ENCODE measurements around the gene AGER. TPM values are rescaled to one million over a fixed set of nuclear protein-coding genes. Genes with fewer than 3 reads are reported as not detected.

The AGER gene
- total and polyA plus RNA-seq, 9 of the 15 experiments (the other 6 are each of a cell fraction or from before 2014, with no cell fraction given) = 1.2 to 11.5 (median 4.1) TPM

DNA sequence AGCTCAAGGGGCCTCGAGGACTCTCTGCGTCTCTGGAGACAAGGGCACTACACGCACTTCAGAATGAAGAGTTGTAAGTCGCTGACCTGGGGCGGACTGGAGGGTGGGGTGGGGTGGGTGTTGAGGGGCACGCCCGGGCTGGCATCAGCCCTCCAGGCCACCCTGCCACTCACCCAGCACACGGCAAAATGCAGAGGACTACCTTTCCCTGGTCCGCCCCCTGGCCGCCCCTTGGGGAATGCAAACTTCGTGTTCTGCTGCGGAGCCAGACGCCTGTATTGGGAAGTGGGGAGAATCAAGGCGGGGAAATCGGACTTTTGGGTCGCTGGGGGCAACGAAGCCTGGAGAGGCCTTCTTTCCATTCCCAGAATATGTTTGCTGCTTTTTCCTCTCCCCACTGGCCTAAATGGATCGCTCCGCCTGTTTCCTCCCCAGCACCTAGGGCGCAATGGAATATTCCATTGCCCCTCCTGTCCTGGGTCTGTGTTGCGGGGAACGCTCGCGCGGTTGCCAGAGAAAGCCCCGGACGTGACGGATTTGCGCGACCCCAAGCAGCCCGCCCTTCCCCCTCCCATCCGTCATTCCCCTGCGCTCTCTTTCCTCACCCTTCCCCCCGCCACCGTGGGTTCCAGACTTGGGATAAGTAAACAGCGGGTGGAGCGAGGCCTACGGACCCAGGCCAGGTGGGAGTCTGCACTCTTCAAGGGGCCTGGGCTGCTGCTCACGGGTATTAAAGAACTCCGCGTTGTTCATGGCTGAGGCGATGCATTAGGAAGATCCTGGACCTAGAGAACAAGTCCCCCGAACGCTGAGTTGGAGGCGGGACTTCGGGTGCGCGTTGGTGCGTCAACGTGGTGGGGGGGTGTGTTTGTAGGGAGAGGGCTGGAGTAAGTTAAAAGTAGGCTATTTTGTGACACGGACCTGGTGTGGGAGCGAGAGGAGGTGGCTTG, 30.2 kb downstream of the AGER start, which contains the start of gene PPT2 (continued):
- TF ChIP-seq NR4A1 (CRISPR knock-in tag; IDR thresholded peaks at IDR 0.05) (no peak), NR4A1 (tag; IDR thresholded peaks at IDR 0.05) (0 out of 2 replicates have a peak, but pooled peaks have one; percentile 19), ZNF124 (CRISPR knock-in tag; IDR thresholded peaks at IDR 0.05) (no peak), MED1 (CRISPR knock-in tag; IDR thresholded peaks at IDR 0.05; ENCODE audit: borderline replicate concordance) (no peak), RERE (CRISPR knock-in tag; IDR thresholded peaks at IDR 0.05; ENCODE audit: borderline replicate concordance) (peak; percentile 96), PHTF2 (CRISPR knock-in tag; IDR thresholded peaks at IDR 0.05) (no peak), ID3 (CRISPR knock-in tag; IDR thresholded peaks at IDR 0.05) (no peak), ID3 (tag; IDR thresholded peaks at IDR 0.05) (peak; percentile 38), RHOXF2B (CRISPR knock-in tag; conservative IDR thresholded peaks at IDR 0.05) (no peak), BRCA1 (IDR thresholded peaks at IDR 0.05) (no peak), BRCA1 (CRISPR knock-in tag; IDR thresholded peaks at IDR 0.05) (no peak), ZNF232 (CRISPR knock-in tag; IDR thresholded peaks at IDR 0.05) (no peak), JUN (IDR thresholded peaks at IDR 0.05; ENCODE audit: borderline replicate concordance, low read depth, low read length) (no peak), JUN (CRISPR knock-in tag; IDR thresholded peaks at IDR 0.05; ENCODE audit: borderline replicate concordance) (no peak), HDGF (IDR thresholded peaks at IDR 0.05) (no peak), RBM25 (IDR thresholded peaks at IDR 0.05; ENCODE audit: low read depth, low read length, severe bottlenecking) (no peak), PYGO2 (tag; IDR thresholded peaks at IDR 0.05) (no peak), MTA3 (IDR thresholded peaks at IDR 0.05; ENCODE audit: borderline replicate concordance) (no peak; the same call in none of the 2 replicates), ETV6 (IDR thresholded peaks at IDR 0.05; ENCODE audit: borderline replicate concordance in 1 of 2, low read depth in 2 of 2, low read length in 1 of 2) (peak in 1 of 2 experiments; percentile 49; a peak in 1 of 4 replicates), ETV6 (CRISPR knock-in tag; IDR thresholded peaks at IDR 0.05; ENCODE audit: borderline replicate concordance) (no peak), ZNF764 (CRISPR knock-in tag; IDR thresholded peaks at IDR 0.05; ENCODE audit: low read depth) (no peak), EHMT2 (IDR thresholded peaks at IDR 0.05) (no peak)
- TF ChIP-seq, protein P1, sequence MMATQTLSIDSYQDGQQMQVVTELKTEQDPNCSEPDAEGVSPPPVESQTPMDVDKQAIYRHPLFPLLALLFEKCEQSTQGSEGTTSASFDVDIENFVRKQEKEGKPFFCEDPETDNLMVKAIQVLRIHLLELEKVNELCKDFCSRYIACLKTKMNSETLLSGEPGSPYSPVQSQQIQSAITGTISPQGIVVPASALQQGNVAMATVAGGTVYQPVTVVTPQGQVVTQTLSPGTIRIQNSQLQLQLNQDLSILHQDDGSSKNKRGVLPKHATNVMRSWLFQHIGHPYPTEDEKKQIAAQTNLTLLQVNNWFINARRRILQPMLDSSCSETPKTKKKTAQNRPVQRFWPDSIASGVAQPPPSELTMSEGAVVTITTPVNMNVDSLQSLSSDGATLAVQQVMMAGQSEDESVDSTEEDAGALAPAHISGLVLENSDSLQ (IDR thresholded peaks at IDR 0.05) = peak; percentile 54
